Neural cell (in vitro differentiated cells): ENCODE results near the gene FBXL5.

Source experiments
- EP300 ChIP-seq: fragments of 450-650 bp; conservative IDR thresholded peaks from 2 replicates; pipeline ENCODE4 v1.6.1; 2014; ENCODE audit warnings: antibody characterized with exemption, mild to moderate bottlenecking, moderate library complexity; ENCODE audit not compliant: poor library complexity, severe bottlenecking
- EZH2 ChIP-seq: fragments of 200-600, 300-800 bp; shearing (Covaris generic), sonication (generic); IDR thresholded peaks from 2 replicates; pipeline ENCODE4 v1.6.1; 2014; ENCODE audit warnings: antibody characterized with exemption, low read length, borderline replicate concordance, mild to moderate bottlenecking; ENCODE audit not compliant: insufficient read depth, poor library complexity, severe bottlenecking
- MXI1 ChIP-seq: fragments of 450-650 bp; conservative IDR thresholded peaks from 2 replicates; pipeline ENCODE4 v1.6.1; 2014; ENCODE audit warnings: antibody characterized with exemption, mild to moderate bottlenecking; ENCODE audit not compliant: poor library complexity, severe bottlenecking
- POLR2AphosphoS5 ChIP-seq: IDR thresholded peaks from 2 replicates; pipeline ENCODE4 v1.6.1; 2012
- RAD21 ChIP-seq: fragments of 450-650 bp; conservative IDR thresholded peaks from 2 replicates; pipeline ENCODE4 v1.6.1; 2014; ENCODE audit warnings: antibody characterized with exemption, mild to moderate bottlenecking, moderate library complexity
- TAF1 ChIP-seq: IDR thresholded peaks from 2 replicates; pipeline ENCODE4 v1.6.1; 2012; ENCODE audit warnings: low read depth
- TF ChIP-seq, protein P1 (sequence below): fragments of 450-650 bp; IDR thresholded peaks from 2 replicates; pipeline ENCODE4 v1.5.1; 2014; ENCODE audit warnings: antibody characterized with exemption, mild to moderate bottlenecking, moderate library complexity; ENCODE audit not compliant: poor library complexity, severe bottlenecking
- TF ChIP-seq, protein P2 (sequence below): IDR thresholded peaks from 2 replicates; pipeline ENCODE4 v1.6.1; 2012; ENCODE audit warnings: borderline replicate concordance

DNA sequence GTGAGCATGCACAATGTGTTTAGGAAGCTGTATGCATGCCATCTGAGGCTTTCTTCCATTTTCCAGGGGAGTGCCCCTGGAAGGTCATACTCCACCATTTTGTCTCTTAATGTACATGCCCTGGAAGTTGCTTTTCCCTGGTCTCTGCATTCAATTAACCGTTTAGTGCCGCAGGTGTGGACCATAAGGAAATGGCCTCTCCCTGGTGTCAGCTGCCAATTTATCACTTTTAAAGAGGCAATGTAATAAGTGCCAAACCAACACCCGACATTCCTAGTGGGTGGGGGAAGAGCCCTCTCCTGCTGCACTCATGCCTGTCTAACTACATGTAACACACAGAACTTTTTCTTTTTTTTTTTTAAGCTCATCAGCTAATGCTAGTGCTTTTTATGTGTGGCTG lies 40.6 kb upstream of the FBXL5 start:
- TF ChIP-seq, protein P1, sequence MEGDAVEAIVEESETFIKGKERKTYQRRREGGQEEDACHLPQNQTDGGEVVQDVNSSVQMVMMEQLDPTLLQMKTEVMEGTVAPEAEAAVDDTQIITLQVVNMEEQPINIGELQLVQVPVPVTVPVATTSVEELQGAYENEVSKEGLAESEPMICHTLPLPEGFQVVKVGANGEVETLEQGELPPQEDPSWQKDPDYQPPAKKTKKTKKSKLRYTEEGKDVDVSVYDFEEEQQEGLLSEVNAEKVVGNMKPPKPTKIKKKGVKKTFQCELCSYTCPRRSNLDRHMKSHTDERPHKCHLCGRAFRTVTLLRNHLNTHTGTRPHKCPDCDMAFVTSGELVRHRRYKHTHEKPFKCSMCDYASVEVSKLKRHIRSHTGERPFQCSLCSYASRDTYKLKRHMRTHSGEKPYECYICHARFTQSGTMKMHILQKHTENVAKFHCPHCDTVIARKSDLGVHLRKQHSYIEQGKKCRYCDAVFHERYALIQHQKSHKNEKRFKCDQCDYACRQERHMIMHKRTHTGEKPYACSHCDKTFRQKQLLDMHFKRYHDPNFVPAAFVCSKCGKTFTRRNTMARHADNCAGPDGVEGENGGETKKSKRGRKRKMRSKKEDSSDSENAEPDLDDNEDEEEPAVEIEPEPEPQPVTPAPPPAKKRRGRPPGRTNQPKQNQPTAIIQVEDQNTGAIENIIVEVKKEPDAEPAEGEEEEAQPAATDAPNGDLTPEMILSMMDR, result no peak
- TF ChIP-seq POLR2AphosphoS5, result no peak
- no peak for TF ChIP-seq EZH2
- TF ChIP-seq EP300, result no peak
- TF ChIP-seq RAD21, result no peak
- TF ChIP-seq, protein P2, sequence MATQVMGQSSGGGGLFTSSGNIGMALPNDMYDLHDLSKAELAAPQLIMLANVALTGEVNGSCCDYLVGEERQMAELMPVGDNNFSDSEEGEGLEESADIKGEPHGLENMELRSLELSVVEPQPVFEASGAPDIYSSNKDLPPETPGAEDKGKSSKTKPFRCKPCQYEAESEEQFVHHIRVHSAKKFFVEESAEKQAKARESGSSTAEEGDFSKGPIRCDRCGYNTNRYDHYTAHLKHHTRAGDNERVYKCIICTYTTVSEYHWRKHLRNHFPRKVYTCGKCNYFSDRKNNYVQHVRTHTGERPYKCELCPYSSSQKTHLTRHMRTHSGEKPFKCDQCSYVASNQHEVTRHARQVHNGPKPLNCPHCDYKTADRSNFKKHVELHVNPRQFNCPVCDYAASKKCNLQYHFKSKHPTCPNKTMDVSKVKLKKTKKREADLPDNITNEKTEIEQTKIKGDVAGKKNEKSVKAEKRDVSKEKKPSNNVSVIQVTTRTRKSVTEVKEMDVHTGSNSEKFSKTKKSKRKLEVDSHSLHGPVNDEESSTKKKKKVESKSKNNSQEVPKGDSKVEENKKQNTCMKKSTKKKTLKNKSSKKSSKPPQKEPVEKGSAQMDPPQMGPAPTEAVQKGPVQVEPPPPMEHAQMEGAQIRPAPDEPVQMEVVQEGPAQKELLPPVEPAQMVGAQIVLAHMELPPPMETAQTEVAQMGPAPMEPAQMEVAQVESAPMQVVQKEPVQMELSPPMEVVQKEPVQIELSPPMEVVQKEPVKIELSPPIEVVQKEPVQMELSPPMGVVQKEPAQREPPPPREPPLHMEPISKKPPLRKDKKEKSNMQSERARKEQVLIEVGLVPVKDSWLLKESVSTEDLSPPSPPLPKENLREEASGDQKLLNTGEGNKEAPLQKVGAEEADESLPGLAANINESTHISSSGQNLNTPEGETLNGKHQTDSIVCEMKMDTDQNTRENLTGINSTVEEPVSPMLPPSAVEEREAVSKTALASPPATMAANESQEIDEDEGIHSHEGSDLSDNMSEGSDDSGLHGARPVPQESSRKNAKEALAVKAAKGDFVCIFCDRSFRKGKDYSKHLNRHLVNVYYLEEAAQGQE, result no peak
- no peak for TF ChIP-seq MXI1
- TF ChIP-seq TAF1, result no peak
